OCI-LY7 (cell line): Measurements from ENCODE around the gene C11orf97.

Experiments used
- CTCF ChIP-seq: fragments of 200-600 bp; sonication (generic); conservative IDR thresholded peaks from 2 replicates; pipeline ENCODE4 v1.5.1; 2014; ENCODE audit warnings: mild to moderate bottlenecking, antibody characterized with exemption, low read length, moderate library complexity, mixed read lengths
- EZH2phosphoT487 ChIP-seq: fragments of 200-600 bp; sonication (generic); IDR thresholded peaks from 2 replicates; pipeline ENCODE4 v1.6.1; 2018; ENCODE audit warnings: low read depth, borderline replicate concordance, mild to moderate bottlenecking, mixed run types, antibody characterized with exemption, low read length, moderate library complexity, mixed read lengths

GRCh38 chr11:94515398-94515797, 3.1 kb downstream of the C11orf97 start:
- no peak for TF ChIP-seq CTCF
- TF ChIP-seq EZH2phosphoT487, result no peak
